ENCODE data around the gene SREBF1. TPM values are rescaled to one million over a fixed set of nuclear protein-coding genes. Genes with fewer than 3 reads are reported as not detected.

Gene SREBF1
- total and polyA plus RNA-seq, 12 donors, result 9.0 to 61.2 (median 20.1) TPM

GRCh38 chr17:17789828-17790636 lies 46.8 kb downstream of the SREBF1 start:
- ATAC-seq, result no peak
- intact Hi-C loops (cut with DNase I), result loop anchor here in 3 of 10 donors (5.0 kb wide), 2 partner anchors 103 to 108 kb away; partner anchors contain the start of gene RAI1 (in 2 of the 3)
- no peaks in the 10 kb centered on the region for H3K27me3 ChIP-seq
- no peak for TF ChIP-seq CTCF (IDR thresholded peaks at IDR 0.05)
- peak overlapping the region in 5 of 10 donors; percentile 17 to 75 (median 46) for H3K27ac ChIP-seq
- H3K4me1 ChIP-seq, result peaks cover 28 to 83% (median 63%) of the 10 kb centered on the region in 9 donors
- peaks cover 0 to 21% (median 7%) of the 10 kb centered on the region in 9 donors for H3K36me3 ChIP-seq
- H3K4me3 ChIP-seq, result no peak overlapping the region
- 43 to 55% methylated on average over 12 of the region's 12 CpGs for WGBS, 2 donors
- no peak for DNase-seq
- H3K9me3 ChIP-seq, result no peaks in the 10 kb centered on the region

DNA sequence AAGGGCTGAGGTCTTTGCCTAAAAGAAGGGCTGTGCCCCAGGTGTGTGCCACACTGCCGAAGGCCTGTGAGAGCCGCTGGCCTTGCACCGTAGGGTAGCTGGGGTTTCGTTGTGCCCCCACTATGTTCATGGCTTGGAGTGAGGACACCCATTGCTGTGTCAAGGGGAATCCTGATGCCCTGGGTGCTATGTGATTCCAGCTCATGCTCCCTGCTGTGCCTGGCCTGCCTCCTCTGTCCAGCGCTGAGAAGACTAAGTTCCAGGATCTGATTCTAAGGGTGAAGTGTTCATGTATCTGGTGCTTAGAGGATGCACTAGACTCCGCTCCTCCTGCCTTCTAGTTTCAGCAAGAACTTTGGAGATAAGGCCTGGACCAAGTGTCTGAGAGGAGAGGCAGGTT lies 47.4 kb downstream of the SREBF1 start:
- ATAC-seq, result no peak
- H3K9me3 ChIP-seq, result no peaks in the 10 kb centered on the region
- TF ChIP-seq CTCF (IDR thresholded peaks at IDR 0.05), result no peak
- H3K27ac ChIP-seq, result peak overlapping the region in 2 of 10 donors; percentile 46 to 75
- intact Hi-C loops (cut with DNase I), result no loop called here
- peaks cover 0 to 15% (median 3%) of the 10 kb centered on the region in 9 donors for H3K36me3 ChIP-seq
- H3K4me1 ChIP-seq, result peaks cover 35 to 86% (median 69%) of the 10 kb centered on the region in 9 donors
- WGBS, 2 donors, result 93 to 97% methylated on average over 6 of the region's 6 CpGs
- H3K27me3 ChIP-seq, result no peaks in the 10 kb centered on the region
- DNase-seq, result no peak
- H3K4me3 ChIP-seq, result no peak overlapping the region

GRCh38 chr17:17788967-17789366 lies 47.8 kb downstream of the SREBF1 start:
- H3K36me3 ChIP-seq, result peaks cover 0 to 11% (median 0%) of the 10 kb centered on the region in 9 donors
- no peaks in the 10 kb centered on the region for H3K9me3 ChIP-seq
- intact Hi-C loops (cut with DNase I), result no loop called here
- no peak for ATAC-seq
- no peak overlapping the region for H3K4me3 ChIP-seq
- peaks cover 39 to 86% (median 70%) of the 10 kb centered on the region in 9 donors for H3K4me1 ChIP-seq
- no peak for TF ChIP-seq CTCF (IDR thresholded peaks at IDR 0.05)
- no peaks in the 10 kb centered on the region for H3K27me3 ChIP-seq
- no peak for DNase-seq
- WGBS, 2 donors, result 88 to 91% methylated on average over 8 of the region's 8 CpGs
- H3K27ac ChIP-seq, result no peak overlapping the region

DNA sequence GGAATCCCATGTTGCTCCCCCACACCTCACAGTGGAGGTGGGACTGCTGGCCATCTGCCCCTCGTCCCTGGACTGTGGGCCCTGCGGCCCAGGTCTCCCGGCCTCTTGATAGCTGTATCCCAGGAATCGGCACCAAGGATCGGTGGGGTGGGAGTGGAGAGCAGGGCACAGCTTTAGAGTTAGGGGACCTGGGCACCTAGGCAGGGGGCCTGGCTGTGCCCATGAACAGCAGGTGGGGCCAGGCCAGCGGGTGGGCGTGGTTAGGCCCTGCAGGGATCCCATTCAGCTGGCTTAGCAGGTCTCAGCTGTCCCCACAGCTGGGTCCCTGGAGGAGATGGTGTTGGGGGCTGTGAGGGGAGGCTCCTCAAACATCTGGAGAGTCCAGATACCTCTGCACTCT lies 49.2 kb downstream of the SREBF1 start:
- H3K36me3 ChIP-seq, result no peaks in the 10 kb centered on the region
- H3K4me3 ChIP-seq, result no peak overlapping the region
- H3K27ac ChIP-seq, result no peak overlapping the region
- intact Hi-C loops (cut with DNase I), result no loop called here
- no peaks in the 10 kb centered on the region for H3K9me3 ChIP-seq
- DNase-seq (no peak), ATAC-seq (no peak)
- TF ChIP-seq CTCF (IDR thresholded peaks at IDR 0.05), result no peak
- 93 to 97% methylated on average over 7 of the region's 7 CpGs for WGBS, 2 donors
- peaks cover 33 to 83% (median 62%) of the 10 kb centered on the region in 9 donors for H3K4me1 ChIP-seq
- H3K27me3 ChIP-seq, result peaks cover 0 to 12% (median 0%) of the 10 kb centered on the region in 7 donors

All from heart right ventricle (tissue), 16 donors.